Adrenal gland (tissue), 12 donors: ENCODE data around the gene BMAL1. TPM values are rescaled to one million over a fixed set of nuclear protein-coding genes. Genes with fewer than 3 reads are reported as not detected.

ENCODE experiments used
- DNase-seq, 7 donors: peaks; one replicate each; pipeline ENCODE4 v3.0.0-alpha.2; 2019 to 2020
- H3K27ac ChIP-seq, 5 donors: fragments of 200-600 bp; sonication (generic) in 4 of 5; 1 replicate in 3 of 5; 2 replicates in 2 of 5; pipeline versions ENCODE4 v1.5.1 to v1.8.0; 2016 to 2020; ENCODE audit warnings: mild to moderate bottlenecking in 1 of 5
- H3K27me3 ChIP-seq: fragments of 200-600 bp; 2 replicates; pipeline ENCODE4 v1.8.0; 2021
- H3K36me3 ChIP-seq, 2 donors: fragments of 200-600 bp; replicated peaks in 1 of 2; 1 replicate in 1 of 2; 2 replicates in 1 of 2; pipeline versions ENCODE4 v1.5.1 to v1.8.0; 2018 to 2022
- H3K4me1 ChIP-seq, 2 donors: fragments of 200-600 bp; replicated peaks in 1 of 2; 1 replicate in 1 of 2; 2 replicates in 1 of 2; pipeline versions ENCODE4 v1.5.1 to v1.8.0; 2018 to 2021
- H3K4me3 ChIP-seq, 4 donors: fragments of 200-600 bp; sonication (generic) in 3 of 4; one replicate each; pipeline ENCODE4 v1.5.1; 2016 to 2018
- H3K9me3 ChIP-seq, 3 donors: fragments of 200-600 bp; sonication (generic) in 1 of 3; replicated peaks in 1 of 3; 1 replicate in 2 of 3; 2 replicates in 1 of 3; pipeline versions ENCODE4 v1.5.1 to v1.8.0; 2016 to 2021
- POLR2A ChIP-seq, 2 donors: fragments of 450-650 bp; IDR thresholded peaks; one replicate each; pipeline ENCODE4 v1.6.1; 2017; ENCODE audit warnings: antibody characterized with exemption in 2 of 2, mild to moderate bottlenecking in 2 of 2, moderate library complexity in 1 of 2
- whole genome bisulfite sequencing, 4 donors: extraction: QIAGEN DNeasy Blood & Tissue Kit in 2 of 4; methylation state at CpG; one replicate each; pipeline versions ENCODE4 v1.1.5 to v1.1.7; 2013 to 2017; 5-methylcytosine and 5-hydroxymethylcytosine counted together
- intact Hi-C, 2 donors: fragments of 100-400 bp; cut with DNase I; formaldehyde crosslinking; loops; one replicate each; pipeline versions ENCODE4 v1.14.1 to v1.15.0; 2022 to 2023
- polyA plus RNA-seq, 3 donors: library from polyadenylated mRNA; stranded (reverse); fragments of 200-250 nt in 2 of 3; fragments of 350-450 nt in 1 of 3; fragmentation: Illumina TruSeq in 1 of 3; extraction: RNeasy Lipid Tissue Mini Kit (QIAGEN cat#74804) in 1 of 3; gene quantifications; one replicate each; pipeline ENCODE4 v1.2.3, GENCODE V29; 2013 to 2014
- total RNA-seq, 9 donors: library from RNA; depleted of rRNA in 4 of 9; stranded (reverse); fragments of >200 nt in 4 of 9; fragments of 120-200 nt in 1 of 9; fragmentation: NEBNext Ultra II Directional in 1 of 9; extraction: Animal tissue kit (Norgen Biotek cat#: 25700) in 1 of 9; gene quantifications; one replicate each; pipeline versions ENCODE4 v1.1.0 to v1.2.4, GENCODE V29; 2013 to 2023
- TF ChIP-seq, protein P1 (sequence below), 6 experiments: fragments of 450-650 bp in 4 of 6; fragments of 200-600 bp in 2 of 6; sonication (generic) in 1 of 6; IDR thresholded peaks; 1 replicate in 5 of 6; 2 replicates in 1 of 6; pipeline versions ENCODE4 v1.5.1 to v1.8.0; 2016 to 2021; ENCODE audit warnings: antibody characterized with exemption in 6 of 6, mild to moderate bottlenecking in 2 of 6, moderate library complexity in 1 of 6
- donor health status: healthy with polysubstance abuse.
- donor health status: Bipolar disorder and iron deficiency.
- donor health status: DM: yes; HTN: yes; CAD: no.
- donor health status: DM: no; HTN: no; CAD: no.
- donor health status: DM: no; HTN: no; CAD: no.
- donor health status: DM: yes; HTN: yes; CAD: no.

BMAL1 gene
- total and polyA plus RNA-seq, 12 donors, result 13.9 to 80.3 (median 34.3) TPM

DNA sequence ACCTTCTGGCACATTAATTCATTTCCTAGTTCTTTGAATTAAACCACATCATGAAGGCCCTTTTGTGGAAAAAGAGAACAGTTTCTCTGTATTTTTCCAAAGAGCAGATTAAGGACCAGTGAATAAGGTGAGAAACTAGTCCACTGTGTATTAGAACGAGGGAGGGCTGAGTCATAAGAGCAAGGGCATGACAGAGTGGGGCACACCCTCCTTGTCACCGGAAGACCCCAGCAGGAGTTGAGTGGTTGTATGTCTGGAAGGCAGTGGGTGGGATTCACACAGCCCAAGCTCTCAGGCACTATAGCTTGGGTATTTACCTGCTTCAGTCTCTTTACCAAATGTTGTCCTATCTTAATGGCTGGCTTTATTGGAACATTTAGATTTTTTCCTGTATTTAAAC is 86.8 kb downstream of the BMAL1 start:
- no peak overlapping the region for H3K27ac ChIP-seq

DNA sequence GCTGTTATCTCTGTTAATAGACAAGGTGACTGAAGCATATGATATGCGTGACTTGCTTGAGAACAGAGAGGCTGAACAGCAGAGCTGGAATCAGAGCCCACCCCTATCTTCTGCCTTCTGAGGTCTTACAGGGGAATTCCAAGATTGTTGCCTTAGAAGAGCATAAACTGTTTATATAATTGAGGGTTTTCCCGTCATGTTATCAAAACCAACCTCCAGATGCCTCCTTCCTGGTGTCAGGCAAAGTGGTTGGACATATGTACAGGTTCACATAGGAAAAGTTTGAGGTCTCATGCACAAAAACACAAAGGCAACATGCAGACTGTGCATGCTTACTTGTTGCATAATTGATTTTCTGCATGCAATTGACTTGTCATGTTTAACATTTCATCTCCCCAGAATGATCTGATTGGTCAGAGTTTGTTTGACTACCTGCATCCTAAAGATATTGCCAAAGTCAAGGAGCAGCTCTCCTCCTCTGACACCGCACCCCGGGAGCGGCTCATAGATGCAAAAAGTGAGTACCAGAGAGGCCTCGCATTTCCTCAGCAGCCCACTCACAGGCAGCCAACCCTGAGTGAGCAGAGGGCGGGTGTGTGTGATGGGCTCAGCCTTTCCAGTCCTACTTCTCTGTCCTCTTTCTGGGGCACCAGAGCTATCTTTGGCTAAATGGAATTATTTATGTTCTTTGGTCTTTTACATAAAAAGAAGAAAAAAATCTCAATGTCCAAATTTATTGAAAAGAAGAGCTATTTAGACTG is 88.9 kb downstream of the BMAL1 start:
- Histone ChIP-seq H3K27me3 (no peaks in the 10 kb centered on the region), H3K4me1 (no peaks in the 10 kb centered on the region), H3K27ac (no peak overlapping the region), H3K9me3 (no peaks in the 10 kb centered on the region), H3K4me3 (no peak overlapping the region), H3K36me3 (peaks cover 0 to 73% of the 10 kb centered on the region in 2 donors)
- TF ChIP-seq POLR2A (IDR thresholded peaks at IDR 0.05), result no peak
- TF ChIP-seq, protein P1, sequence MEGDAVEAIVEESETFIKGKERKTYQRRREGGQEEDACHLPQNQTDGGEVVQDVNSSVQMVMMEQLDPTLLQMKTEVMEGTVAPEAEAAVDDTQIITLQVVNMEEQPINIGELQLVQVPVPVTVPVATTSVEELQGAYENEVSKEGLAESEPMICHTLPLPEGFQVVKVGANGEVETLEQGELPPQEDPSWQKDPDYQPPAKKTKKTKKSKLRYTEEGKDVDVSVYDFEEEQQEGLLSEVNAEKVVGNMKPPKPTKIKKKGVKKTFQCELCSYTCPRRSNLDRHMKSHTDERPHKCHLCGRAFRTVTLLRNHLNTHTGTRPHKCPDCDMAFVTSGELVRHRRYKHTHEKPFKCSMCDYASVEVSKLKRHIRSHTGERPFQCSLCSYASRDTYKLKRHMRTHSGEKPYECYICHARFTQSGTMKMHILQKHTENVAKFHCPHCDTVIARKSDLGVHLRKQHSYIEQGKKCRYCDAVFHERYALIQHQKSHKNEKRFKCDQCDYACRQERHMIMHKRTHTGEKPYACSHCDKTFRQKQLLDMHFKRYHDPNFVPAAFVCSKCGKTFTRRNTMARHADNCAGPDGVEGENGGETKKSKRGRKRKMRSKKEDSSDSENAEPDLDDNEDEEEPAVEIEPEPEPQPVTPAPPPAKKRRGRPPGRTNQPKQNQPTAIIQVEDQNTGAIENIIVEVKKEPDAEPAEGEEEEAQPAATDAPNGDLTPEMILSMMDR (IDR thresholded peaks at IDR 0.05), result no peak
- 94 to 98% (median 96%) methylated on average over 7 of the region's 7 CpGs for WGBS, 4 donors
- intact Hi-C loops, result no loop called here
- DNase-seq, result no peak

More for the DNA sequence above, 86.8 kb downstream of the BMAL1 start:
- no peaks in the 10 kb centered on the region for H3K9me3 ChIP-seq
- 64 to 78% (median 72%) methylated on average over 2 of the region's 2 CpGs for WGBS, 4 donors
- intact Hi-C loops, result no loop called here
- H3K4me1 ChIP-seq, result no peaks in the 10 kb centered on the region
- no peaks in the 10 kb centered on the region for H3K27me3 ChIP-seq
- H3K36me3 ChIP-seq, result peaks cover 0 to 65% of the 10 kb centered on the region in 2 donors
- no peak for TF ChIP-seq POLR2A (IDR thresholded peaks at IDR 0.05)
- TF ChIP-seq, protein P1 (IDR thresholded peaks at IDR 0.05), result no peak
- no peak overlapping the region for H3K4me3 ChIP-seq
- no peak for DNase-seq

DNA sequence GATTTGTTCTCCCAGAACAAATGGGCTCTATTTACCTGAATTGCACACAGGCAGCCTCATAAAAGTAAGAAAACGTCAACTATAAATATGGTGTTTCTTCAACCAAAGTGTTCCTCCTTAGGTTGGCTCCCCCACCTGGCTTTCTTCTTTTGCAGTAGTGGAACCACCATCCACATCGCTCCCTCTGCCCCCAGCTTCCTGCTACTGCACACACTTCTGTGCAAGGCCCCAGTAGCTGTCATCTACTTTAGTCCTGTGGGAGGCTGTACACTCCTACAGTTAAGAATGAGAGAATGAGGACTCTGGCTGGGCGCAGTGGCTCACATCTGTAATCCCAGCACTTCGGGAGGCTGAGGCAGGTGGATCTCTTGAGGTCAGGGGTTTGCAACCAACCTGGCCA is 89.5 kb downstream of the BMAL1 start:
- Histone ChIP-seq H3K4me1 (no peaks in the 10 kb centered on the region), H3K4me3 (no peak overlapping the region), H3K9me3 (no peaks in the 10 kb centered on the region), H3K27me3 (no peaks in the 10 kb centered on the region), H3K27ac (no peak overlapping the region), H3K36me3 (peaks cover 0 to 73% of the 10 kb centered on the region in 2 donors)
- WGBS, 4 donors, result 92 to 98% (median 94%) methylated on average over 4 of the region's 4 CpGs
- intact Hi-C loops, result no loop called here
- TF ChIP-seq, protein P1 (IDR thresholded peaks at IDR 0.05), result no peak
- no peak for TF ChIP-seq POLR2A (IDR thresholded peaks at IDR 0.05)
- DNase-seq, result no peak

DNA sequence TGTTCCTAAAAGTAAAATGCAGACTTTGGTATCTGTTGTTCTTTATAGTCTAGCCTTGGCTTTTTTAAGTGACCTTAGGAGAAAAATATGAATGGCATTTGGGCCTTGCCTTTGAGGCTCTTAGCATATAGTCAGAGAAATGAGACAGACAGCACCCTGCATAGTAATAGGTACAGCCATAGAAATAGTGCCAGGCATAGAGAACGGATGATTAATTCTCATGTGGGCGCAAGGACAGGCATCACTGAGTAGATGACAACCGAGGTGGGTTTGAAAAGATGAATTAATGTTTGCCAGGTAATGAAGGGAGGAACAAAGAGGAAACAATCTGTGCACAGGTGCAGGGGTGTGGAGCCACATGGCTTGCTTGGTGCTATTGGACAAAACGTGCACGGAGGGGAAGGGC is 90.5 kb downstream of the BMAL1 start:
- Histone ChIP-seq H3K9me3 (no peaks in the 10 kb centered on the region), H3K27me3 (no peaks in the 10 kb centered on the region), H3K4me3 (no peak overlapping the region), H3K4me1 (no peaks in the 10 kb centered on the region), H3K36me3 (peaks cover 0 to 81% of the 10 kb centered on the region in 2 donors), H3K27ac (no peak overlapping the region)
- TF ChIP-seq POLR2A (IDR thresholded peaks at IDR 0.05), result no peak
- TF ChIP-seq, protein P1 (IDR thresholded peaks at IDR 0.05), result no peak
- no peak for DNase-seq
- intact Hi-C loops, result no loop called here
- 81 to 91% (median 88%) methylated on average over 5 of the region's 5 CpGs for WGBS, 4 donors
